Neural progenitor cell (in vitro differentiated cells): ENCODE data around the gene CERS6. TPM values are rescaled to one million over a fixed set of nuclear protein-coding genes. Genes with fewer than 3 reads are reported as not detected.
"Not testable (repeated sequence)": the region's sequence is repeated elsewhere in the genome, so short reads cannot be mapped to it uniquely, and the experiment has no call there.

Source experiments
- DNase-seq: peaks from one replicate; pipeline ENCODE4 v3.0.0-alpha.2; 2016; ENCODE audit warnings: low spot score
- H2AFZ ChIP-seq: fragments of 200-600 bp; sonication (generic); replicated peaks from 2 replicates; pipeline ENCODE4 v1.6.1; 2016; ENCODE audit warnings: antibody characterized with exemption
- H3F3A ChIP-seq: fragments of 200-600 bp; sonication (generic); 2 replicates; pipeline ENCODE4 v1.6.1; 2016; ENCODE audit warnings: antibody characterized with exemption, low read depth
- H3K27ac ChIP-seq: fragments of 200-600 bp; sonication (generic); 2 replicates; pipeline ENCODE4 v1.5.1; 2016; ENCODE audit warnings: mild to moderate bottlenecking
- H3K27me3 ChIP-seq: fragments of 200-600 bp; sonication (generic); 2 replicates; pipeline ENCODE4 v1.6.1; 2016; ENCODE audit warnings: mild to moderate bottlenecking, moderate library complexity
- H3K36me3 ChIP-seq: fragments of 200-600 bp; sonication (generic); 2 replicates; pipeline ENCODE4 v1.5.1; 2016
- H3K4me1 ChIP-seq: fragments of 200-600 bp; sonication (generic); 2 replicates; pipeline ENCODE4 v1.6.1; 2016; ENCODE audit warnings: mixed run types
- H3K4me2 ChIP-seq: fragments of 200-600 bp; sonication (generic); 2 replicates; pipeline ENCODE4 v1.6.1; 2016
- H3K4me3 ChIP-seq: fragments of 200-600 bp; sonication (generic); 2 replicates; pipeline ENCODE4 v1.5.1; 2016
- H3K79me2 ChIP-seq: fragments of 200-600 bp; sonication (generic); 2 replicates; pipeline ENCODE4 v1.6.1; 2016; ENCODE audit warnings: low read depth
- H3K9ac ChIP-seq: fragments of 200-600 bp; sonication (generic); 2 replicates; pipeline ENCODE4 v1.6.1; 2016
- H3K9me3 ChIP-seq: fragments of 200-600 bp; sonication (generic); 2 replicates; pipeline ENCODE4 v1.5.1; 2016; ENCODE audit warnings: low read depth
- H4K20me1 ChIP-seq: fragments of 200-600 bp; sonication (generic); 2 replicates; pipeline ENCODE4 v1.6.1; 2016; ENCODE audit warnings: low read depth
- H3K27ac Mint-ChIP-seq: 3 replicates; pipeline ENCODE4 v1.8.0; 2021; ENCODE audit warnings: mixed read lengths
- H3K27me3 Mint-ChIP-seq: 2 replicates; pipeline ENCODE4 v1.8.0; 2022; ENCODE audit warnings: low read depth, mild to moderate bottlenecking, inconsistent platforms, moderate library complexity, mixed read lengths; ENCODE audit not compliant: insufficient read depth
- H3K36me3 Mint-ChIP-seq: 3 replicates; pipeline ENCODE4 v1.8.0; 2021; ENCODE audit warnings: mixed read lengths
- H3K4me1 Mint-ChIP-seq: 3 replicates; pipeline ENCODE4 v1.8.0; 2021; ENCODE audit warnings: mixed read lengths
- H3K4me3 Mint-ChIP-seq: 3 replicates; pipeline ENCODE4 v1.8.0; 2021; ENCODE audit warnings: mild to moderate bottlenecking, moderate library complexity, mixed read lengths
- H3K9me3 Mint-ChIP-seq: 3 replicates; pipeline ENCODE4 v1.8.0; 2020; ENCODE audit warnings: mixed read lengths
- EZH2 ChIP-seq: fragments of 200-600 bp; sonication (generic); IDR thresholded peaks from 2 replicates; pipeline ENCODE4 v1.6.1; 2017; ENCODE audit warnings: antibody characterized with exemption, mild to moderate bottlenecking, moderate library complexity
- EZH2phosphoT487 ChIP-seq: fragments of 200-600 bp; sonication (generic); IDR thresholded peaks from 2 replicates; pipeline ENCODE4 v1.6.1; 2017; ENCODE audit warnings: antibody characterized with exemption
- total RNA-seq: library from RNA; depleted of rRNA; stranded (reverse); fragments of >200 nt; gene quantifications from 2 replicates; pipeline ENCODE4 v1.2.3, GENCODE V29; 2015; ENCODE audit warnings: low replicate concordance
- TF ChIP-seq, protein P1 (sequence below): fragments of 200-600 bp; sonication (generic); IDR thresholded peaks from 2 replicates; pipeline ENCODE4 v1.5.1; 2017; ENCODE audit warnings: antibody characterized with exemption, mild to moderate bottlenecking

The CERS6 gene
- total RNA-seq, 1 donor from 2014 or later = 50.8 TPM

DNA sequence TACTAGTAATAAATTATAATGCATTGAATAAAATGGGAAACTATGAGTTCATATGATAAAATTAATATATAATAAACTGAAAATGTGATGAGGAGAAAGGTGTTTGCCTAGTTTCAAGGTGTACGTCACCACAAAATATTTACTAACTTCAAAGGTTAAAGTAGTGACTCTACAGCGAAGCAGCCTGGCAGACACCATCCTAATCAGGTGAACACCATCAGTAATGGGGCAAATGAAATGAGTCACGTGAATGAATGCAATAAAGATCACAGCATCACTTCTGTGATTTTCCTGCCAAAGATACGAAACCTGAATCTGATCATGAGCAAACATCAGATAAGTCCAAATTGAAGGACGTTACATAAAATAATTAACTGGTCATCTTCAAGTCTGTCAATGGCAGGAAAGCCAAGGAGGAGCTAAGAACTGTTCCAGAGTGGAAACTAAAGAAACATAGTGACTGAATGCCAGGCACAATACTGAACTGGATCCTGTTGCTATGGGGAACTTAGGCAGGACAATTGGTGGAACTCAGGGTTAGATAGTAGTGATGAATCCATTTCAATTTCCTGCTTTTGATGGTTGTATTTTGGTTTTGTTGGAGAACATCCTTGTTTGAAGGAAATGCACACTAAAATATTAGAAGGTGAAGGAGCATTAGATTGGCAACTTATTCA is 334.3 kb downstream of the CERS6 start:
- no peaks in the 10 kb centered on the region for H3K36me3 Mint-ChIP-seq
- no peak overlapping the region for H3K27ac Mint-ChIP-seq
- Histone ChIP-seq H3K9me3 (no peaks in the 10 kb centered on the region), H3K27ac (no peak overlapping the region), H3K27me3 (no peaks in the 10 kb centered on the region), H3F3A (no peaks in the 10 kb centered on the region), H3K79me2 (no peaks in the 10 kb centered on the region), H3K9ac (no peak overlapping the region), H3K4me3 (no peak overlapping the region), H4K20me1 (no peaks in the 10 kb centered on the region), H3K36me3 (no peaks in the 10 kb centered on the region), H3K4me1 (no peaks in the 10 kb centered on the region), H3K4me2 (no peak overlapping the region), H2AFZ (no peak overlapping the region)
- no peak overlapping the region for H3K4me3 Mint-ChIP-seq
- peaks cover 4% of the 10 kb centered on the region for H3K27me3 Mint-ChIP-seq
- no peaks in the 10 kb centered on the region for H3K4me1 Mint-ChIP-seq
- TF ChIP-seq EZH2 (no peak), EZH2phosphoT487 (no peak)
- TF ChIP-seq, protein P1, sequence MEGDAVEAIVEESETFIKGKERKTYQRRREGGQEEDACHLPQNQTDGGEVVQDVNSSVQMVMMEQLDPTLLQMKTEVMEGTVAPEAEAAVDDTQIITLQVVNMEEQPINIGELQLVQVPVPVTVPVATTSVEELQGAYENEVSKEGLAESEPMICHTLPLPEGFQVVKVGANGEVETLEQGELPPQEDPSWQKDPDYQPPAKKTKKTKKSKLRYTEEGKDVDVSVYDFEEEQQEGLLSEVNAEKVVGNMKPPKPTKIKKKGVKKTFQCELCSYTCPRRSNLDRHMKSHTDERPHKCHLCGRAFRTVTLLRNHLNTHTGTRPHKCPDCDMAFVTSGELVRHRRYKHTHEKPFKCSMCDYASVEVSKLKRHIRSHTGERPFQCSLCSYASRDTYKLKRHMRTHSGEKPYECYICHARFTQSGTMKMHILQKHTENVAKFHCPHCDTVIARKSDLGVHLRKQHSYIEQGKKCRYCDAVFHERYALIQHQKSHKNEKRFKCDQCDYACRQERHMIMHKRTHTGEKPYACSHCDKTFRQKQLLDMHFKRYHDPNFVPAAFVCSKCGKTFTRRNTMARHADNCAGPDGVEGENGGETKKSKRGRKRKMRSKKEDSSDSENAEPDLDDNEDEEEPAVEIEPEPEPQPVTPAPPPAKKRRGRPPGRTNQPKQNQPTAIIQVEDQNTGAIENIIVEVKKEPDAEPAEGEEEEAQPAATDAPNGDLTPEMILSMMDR = no peak
- no peak for DNase-seq
- H3K9me3 Mint-ChIP-seq = peaks cover 3% of the 10 kb centered on the region

DNA sequence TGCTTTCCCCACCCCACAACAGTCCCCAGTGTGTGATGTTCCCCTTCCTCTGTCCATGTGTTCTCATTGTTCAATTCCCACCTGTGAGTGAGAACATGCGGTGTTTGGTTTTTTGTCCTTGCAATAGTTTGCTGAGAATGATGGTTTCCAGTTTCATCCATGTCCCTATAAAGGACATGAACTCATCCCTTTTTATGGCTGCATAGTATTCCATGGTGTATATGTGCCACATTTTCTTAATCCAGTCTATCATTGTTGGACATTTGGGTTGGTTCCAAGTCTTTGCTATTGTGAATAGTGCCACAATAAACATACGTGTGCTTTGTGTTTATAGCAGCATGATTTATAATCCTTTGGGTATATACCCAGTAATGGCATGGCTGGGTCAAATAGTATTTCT is 335.1 kb downstream of the CERS6 start:
- H3K4me2 ChIP-seq, H3K36me3 Mint-ChIP-seq, H3K27ac ChIP-seq, H3K4me1 Mint-ChIP-seq, H4K20me1 ChIP-seq, H3K4me3 ChIP-seq, H3K27me3 ChIP-seq, H3K36me3 ChIP-seq, H3K27ac Mint-ChIP-seq, H3K4me3 Mint-ChIP-seq, DNase-seq, H3F3A ChIP-seq, H3K9ac ChIP-seq, H3K4me1 ChIP-seq, H2AFZ ChIP-seq, H3K79me2 ChIP-seq, H3K27me3 Mint-ChIP-seq, H3K9me3 Mint-ChIP-seq, H3K9me3 ChIP-seq: not testable (repeated sequence)

DNA sequence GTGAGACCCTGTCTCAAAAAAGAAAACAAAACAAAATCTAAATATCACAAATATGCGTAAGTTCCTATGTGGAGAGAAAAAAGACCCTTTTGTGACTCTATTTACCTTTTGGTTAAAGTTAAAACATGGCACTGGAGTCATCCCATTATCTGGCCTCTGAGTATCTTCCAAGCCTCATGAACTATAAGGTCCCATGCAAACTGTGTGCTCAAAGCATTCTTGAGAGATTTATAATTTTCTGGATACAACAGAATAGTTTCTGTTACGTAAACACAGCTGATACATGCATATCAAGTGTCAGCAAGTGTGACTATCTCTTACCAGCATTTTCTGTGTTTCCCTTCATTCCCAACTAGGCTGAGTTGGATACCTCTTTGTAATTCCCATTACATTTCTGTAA is 337.5 kb downstream of the CERS6 start:
- Histone ChIP-seq H2AFZ (no peak overlapping the region), H3K9ac (no peak overlapping the region), H4K20me1 (no peaks in the 10 kb centered on the region), H3F3A (no peaks in the 10 kb centered on the region), H3K36me3 (no peaks in the 10 kb centered on the region), H3K27me3 (no peaks in the 10 kb centered on the region), H3K4me2 (no peak overlapping the region), H3K4me1 (peaks cover 6% of the 10 kb centered on the region), H3K27ac (no peak overlapping the region), H3K4me3 (no peak overlapping the region), H3K9me3 (no peaks in the 10 kb centered on the region), H3K79me2 (no peaks in the 10 kb centered on the region)
- no peak for DNase-seq
- no peaks in the 10 kb centered on the region for H3K36me3 Mint-ChIP-seq
- TF ChIP-seq EZH2 (no peak), EZH2phosphoT487 (no peak)
- TF ChIP-seq, protein P1 = no peak
- peaks cover 8% of the 10 kb centered on the region for H3K4me1 Mint-ChIP-seq
- no peak overlapping the region for H3K4me3 Mint-ChIP-seq
- no peak overlapping the region for H3K27ac Mint-ChIP-seq
- H3K9me3 Mint-ChIP-seq = peaks cover 3% of the 10 kb centered on the region
- peaks cover 2% of the 10 kb centered on the region for H3K27me3 Mint-ChIP-seq

DNA sequence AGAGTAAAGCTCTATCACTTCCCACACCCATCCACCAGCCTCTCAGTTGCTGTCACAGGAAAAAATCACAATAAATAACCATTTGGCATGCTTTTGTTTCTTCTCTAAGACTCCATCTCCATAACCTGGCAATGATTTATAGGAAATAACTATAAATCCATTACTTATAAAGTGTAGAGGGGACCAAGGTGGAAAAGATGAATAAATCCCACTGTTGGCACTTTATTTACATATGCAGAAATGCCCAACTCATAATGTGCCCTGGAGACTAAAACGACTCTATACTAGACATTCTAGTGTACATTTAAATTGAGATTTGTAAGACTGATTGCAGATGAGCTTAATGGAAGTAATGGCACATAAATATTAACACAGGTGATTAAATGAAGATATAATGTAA is 338.9 kb downstream of the CERS6 start:
- Mint-ChIP-seq H3K4me3 (no peak overlapping the region), H3K36me3 (no peaks in the 10 kb centered on the region), H3K27me3 (peaks cover 2% of the 10 kb centered on the region), H3K27ac (no peak overlapping the region), H3K4me1 (peaks cover 17% of the 10 kb centered on the region), H3K9me3 (peaks cover 3% of the 10 kb centered on the region)
- TF ChIP-seq EZH2phosphoT487 = no peak
- TF ChIP-seq, protein P1 = no peak
- no peak for TF ChIP-seq EZH2
- Histone ChIP-seq H3K9me3 (no peaks in the 10 kb centered on the region), H3F3A (no peaks in the 10 kb centered on the region), H3K4me3 (no peak overlapping the region), H3K27me3 (no peaks in the 10 kb centered on the region), H3K79me2 (no peaks in the 10 kb centered on the region), H3K27ac (no peak overlapping the region), H3K4me1 (peaks cover 18% of the 10 kb centered on the region), H3K36me3 (no peaks in the 10 kb centered on the region), H4K20me1 (no peaks in the 10 kb centered on the region), H3K9ac (no peak overlapping the region), H3K4me2 (no peak overlapping the region), H2AFZ (no peak overlapping the region)
- no peak for DNase-seq
